ENCODE measurements around the gene GREB1L.

- TF ChIP-seq, protein P1, sequence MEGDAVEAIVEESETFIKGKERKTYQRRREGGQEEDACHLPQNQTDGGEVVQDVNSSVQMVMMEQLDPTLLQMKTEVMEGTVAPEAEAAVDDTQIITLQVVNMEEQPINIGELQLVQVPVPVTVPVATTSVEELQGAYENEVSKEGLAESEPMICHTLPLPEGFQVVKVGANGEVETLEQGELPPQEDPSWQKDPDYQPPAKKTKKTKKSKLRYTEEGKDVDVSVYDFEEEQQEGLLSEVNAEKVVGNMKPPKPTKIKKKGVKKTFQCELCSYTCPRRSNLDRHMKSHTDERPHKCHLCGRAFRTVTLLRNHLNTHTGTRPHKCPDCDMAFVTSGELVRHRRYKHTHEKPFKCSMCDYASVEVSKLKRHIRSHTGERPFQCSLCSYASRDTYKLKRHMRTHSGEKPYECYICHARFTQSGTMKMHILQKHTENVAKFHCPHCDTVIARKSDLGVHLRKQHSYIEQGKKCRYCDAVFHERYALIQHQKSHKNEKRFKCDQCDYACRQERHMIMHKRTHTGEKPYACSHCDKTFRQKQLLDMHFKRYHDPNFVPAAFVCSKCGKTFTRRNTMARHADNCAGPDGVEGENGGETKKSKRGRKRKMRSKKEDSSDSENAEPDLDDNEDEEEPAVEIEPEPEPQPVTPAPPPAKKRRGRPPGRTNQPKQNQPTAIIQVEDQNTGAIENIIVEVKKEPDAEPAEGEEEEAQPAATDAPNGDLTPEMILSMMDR (IDR thresholded peaks at IDR 0.05) = no peak
- TF ChIP-seq EZH2 (IDR thresholded peaks at IDR 0.05; ENCODE audit: borderline replicate concordance, insufficient read depth, low read depth, low read length, poor library complexity, severe bottlenecking) = no peak
Observed at GRCh38 chr18:21254576-21254975, 12.5 kb downstream of the GREB1L start.

Data from B cell (primary cell).